ENCODE data around the gene KCNJ4. TPM values are rescaled to one million over a fixed set of nuclear protein-coding genes. Genes with fewer than 3 reads are reported as not detected.

Gene KCNJ4
- total RNA-seq, 4 donors from 2014 or later: not detected

- DNase-seq: no peak
- Histone ChIP-seq H3K4me3 (replicated peaks in 1 of 3) (no peak overlapping the region), H3K27ac (no peak overlapping the region), H3K9me3 (no peaks in the 10 kb centered on the region), H3K4me1 (no peaks in the 10 kb centered on the region), H3K27me3 (no peaks in the 10 kb centered on the region), H3K36me3 (no peaks in the 10 kb centered on the region)
- intact Hi-C loops (cut with DNase I): no loop called here
- no peak for TF ChIP-seq CTCF (IDR thresholded peaks at IDR 0.05)
- TF ChIP-seq POLR2A (IDR thresholded peaks at IDR 0.05): no peak
- WGBS, 2 donors: 68 to 72% methylated on average over 20 of the region's 21 CpGs
Observed at GRCh38 chr22:38443628-38444521, 11.1 kb downstream of the KCNJ4 start.

- TF ChIP-seq POLR2A (IDR thresholded peaks at IDR 0.05) (no peak), CTCF (IDR thresholded peaks at IDR 0.05) (no peak)
- H3K9me3 ChIP-seq: no peaks in the 10 kb centered on the region
- DNase-seq: no peak
- intact Hi-C loops (cut with DNase I): no loop called here
- H3K4me3 ChIP-seq (replicated peaks in 1 of 3): no peak overlapping the region
- 54 to 56% methylated on average over 13 of the region's 13 CpGs for WGBS, 2 donors
- no peaks in the 10 kb centered on the region for H3K4me1 ChIP-seq
- no peak overlapping the region for H3K27ac ChIP-seq
- no peaks in the 10 kb centered on the region for H3K27me3 ChIP-seq
- H3K36me3 ChIP-seq: no peaks in the 10 kb centered on the region
Observed at GRCh38 chr22:38442967-38443627, 11.9 kb downstream of the KCNJ4 start.

GRCh38 chr22:38441620-38442287, 13.2 kb downstream of the KCNJ4 start:
- no peaks in the 10 kb centered on the region for H3K9me3 ChIP-seq
- DNase-seq: no peak
- WGBS, 2 donors: 74 to 77% methylated on average over 15 to 16 of the region's 16 CpGs
- no peaks in the 10 kb centered on the region for H3K27me3 ChIP-seq
- intact Hi-C loops (cut with DNase I): no loop called here
- no peaks in the 10 kb centered on the region for H3K36me3 ChIP-seq
- H3K4me1 ChIP-seq: no peaks in the 10 kb centered on the region
- H3K27ac ChIP-seq: no peak overlapping the region
- no peak overlapping the region for H3K4me3 ChIP-seq (replicated peaks in 1 of 3)
- TF ChIP-seq POLR2A (IDR thresholded peaks at IDR 0.05) (no peak), CTCF (IDR thresholded peaks at IDR 0.05) (no peak)

GRCh38 chr22:38440747-38441350, 14.2 kb downstream of the KCNJ4 start:
- no peaks in the 10 kb centered on the region for H3K4me1 ChIP-seq
- DNase-seq: no peak
- TF ChIP-seq POLR2A (IDR thresholded peaks at IDR 0.05) (no peak), CTCF (IDR thresholded peaks at IDR 0.05) (no peak)
- H3K4me3 ChIP-seq (replicated peaks in 1 of 3): no peak overlapping the region
- no peaks in the 10 kb centered on the region for H3K27me3 ChIP-seq
- no peaks in the 10 kb centered on the region for H3K9me3 ChIP-seq
- H3K27ac ChIP-seq: no peak overlapping the region
- intact Hi-C loops (cut with DNase I): no loop called here
- WGBS, 2 donors: 83 to 84% methylated on average over 14 of the region's 14 CpGs
- no peaks in the 10 kb centered on the region for H3K36me3 ChIP-seq

Measured in thyroid gland (tissue), 4 donors.